RWPE1 (cell line): ENCODE measurements around the gene RNU7-1.

ENCODE experiments used
- CTCF ChIA-PET: fragments of 350-600 bp; sonication (Branson Sonifier 250); formaldehyde crosslinking; extraction: SDS; loops from one replicate; lab custom pipeline; 2021; lab: Yijun Ruan, JAX
- POLR2A ChIA-PET: fragments of 400-600 bp; formaldehyde crosslinking; extraction: SDS; loops from one replicate; lab custom pipeline; 2020; ENCODE audit warnings: antibody characterized with exemption; ENCODE audit not compliant: low non-redundant PET; lab: Yijun Ruan, JAX
- DNase-seq: peaks from one replicate; pipeline ENCODE4 v3.0.0; 2012; ENCODE audit warnings: low spot score
- H3K27ac ChIP-seq: fragments of 450-650 bp; 2 replicates; pipeline ENCODE4 v1.5.1; 2017
- CTCF ChIP-seq: fragments of 450-650 bp; conservative IDR thresholded peaks from 2 replicates; pipeline ENCODE4 v1.5.1; 2017; ENCODE audit warnings: low read depth, mild to moderate bottlenecking

RNU7-1 gene

GRCh38 chr12:6963016-6963731 lies 19.6 kb downstream of the RNU7-1 start:
- no peak for TF ChIP-seq CTCF
- H3K27ac ChIP-seq, result peak overlapping the region; percentile 72
- ChIA-PET CTCF (interaction anchor here (0.5 to 2.7 kb wide), 3 partner anchors 11 to 18 kb away, joined by 5 to 14 read pairs (median 14); partner anchors contain the start of genes C12orf57 and RNU7-1), POLR2A (interaction anchor here (1.2 to 2.7 kb wide), 5 partner anchors 17 to 34 kb away, joined by 5 to 24 read pairs (median 12); partner anchors contain the start of genes C12orf57 and RNU7-1)
- DNase-seq, result peak; percentile 88

- DNase-seq, result no peak
- ChIA-PET CTCF (interaction anchor here (0.5 to 2.7 kb wide), 5 partner anchors 12 to 144 kb away, joined by 3 to 14 read pairs (median 5); no protein-coding TSS in a partner anchor), POLR2A (interaction anchor here (0.6 to 2.1 kb wide), 5 partner anchors 16 to 800 kb away, joined by 3 to 17 read pairs (median 3); partner anchors contain the start of genes C12orf57 and RNU7-1)
- peak overlapping the region; percentile 72 for H3K27ac ChIP-seq
- no peak for TF ChIP-seq CTCF
These were observed 20.3 kb downstream of the RNU7-1 start for GRCh38 chr12:6963791-6964413.

- POLR2A ChIA-PET, result interaction anchor here (0.6 to 2.1 kb wide), 5 partner anchors 17 to 673 kb away, joined by 3 to 17 read pairs (median 3); partner anchors contain the start of genes C12orf57 and RNU7-1
- peak overlapping the region; percentile 72 for H3K27ac ChIP-seq
- CTCF ChIA-PET, result interaction anchor here (0.6 to 2.7 kb wide), 6 partner anchors 10 to 144 kb away, joined by 3 to 14 read pairs (median 3); partner anchors contain the start of gene RNU7-1
- TF ChIP-seq CTCF, result no peak
- DNase-seq, result no peak
These were observed 21.0 kb downstream of the RNU7-1 start for GRCh38 chr12:6964605-6965025.

- CTCF ChIA-PET, result interaction anchor here (0.6 to 2.7 kb wide), 6 partner anchors 11 to 143 kb away, joined by 3 to 14 read pairs (median 3); partner anchors contain the start of gene RNU7-1
- peak overlapping the region; percentile 72 for H3K27ac ChIP-seq
- DNase-seq, result peak; percentile 66
- POLR2A ChIA-PET, result interaction anchor here (0.6 to 2.1 kb wide), 4 partner anchors 19 to 673 kb away, joined by 3 to 17 read pairs (median 8); partner anchors contain the start of genes C12orf57 and RNU7-1
- peak; percentile 69 for TF ChIP-seq CTCF
These were observed 21.5 kb downstream of the RNU7-1 start for GRCh38 chr12:6965026-6965661.

GRCh38 chr12:6965714-6966113 lies 22.1 kb downstream of the RNU7-1 start:
- TF ChIP-seq CTCF, result no peak
- CTCF ChIA-PET, result interaction anchor here (1.2 to 2.7 kb wide), 2 partner anchors 21 kb away, joined by 5 to 14 read pairs; no protein-coding TSS in a partner anchor
- no peak for DNase-seq
- H3K27ac ChIP-seq, result peak overlapping the region; percentile 72
- POLR2A ChIA-PET, result no interaction called here
